WI38 (cell line): ENCODE measurements around the gene PCDHB7.
"Not testable (repeated sequence)": the region's sequence is repeated elsewhere in the genome, so short reads cannot be mapped to it uniquely, and the experiment has no call there.

Source experiments
- H3K4me3 ChIP-seq: 2 replicates; pipeline ENCODE4 v1.5.1; 2011; ENCODE audit warnings: low read depth, mild to moderate bottlenecking, control low read depth, low read length
- CTCF ChIP-seq: IDR thresholded peaks from 2 replicates; pipeline ENCODE4 v1.5.1; 2012; ENCODE audit warnings: low read depth, mild to moderate bottlenecking, control low read depth, low read length

Gene PCDHB7

DNA sequence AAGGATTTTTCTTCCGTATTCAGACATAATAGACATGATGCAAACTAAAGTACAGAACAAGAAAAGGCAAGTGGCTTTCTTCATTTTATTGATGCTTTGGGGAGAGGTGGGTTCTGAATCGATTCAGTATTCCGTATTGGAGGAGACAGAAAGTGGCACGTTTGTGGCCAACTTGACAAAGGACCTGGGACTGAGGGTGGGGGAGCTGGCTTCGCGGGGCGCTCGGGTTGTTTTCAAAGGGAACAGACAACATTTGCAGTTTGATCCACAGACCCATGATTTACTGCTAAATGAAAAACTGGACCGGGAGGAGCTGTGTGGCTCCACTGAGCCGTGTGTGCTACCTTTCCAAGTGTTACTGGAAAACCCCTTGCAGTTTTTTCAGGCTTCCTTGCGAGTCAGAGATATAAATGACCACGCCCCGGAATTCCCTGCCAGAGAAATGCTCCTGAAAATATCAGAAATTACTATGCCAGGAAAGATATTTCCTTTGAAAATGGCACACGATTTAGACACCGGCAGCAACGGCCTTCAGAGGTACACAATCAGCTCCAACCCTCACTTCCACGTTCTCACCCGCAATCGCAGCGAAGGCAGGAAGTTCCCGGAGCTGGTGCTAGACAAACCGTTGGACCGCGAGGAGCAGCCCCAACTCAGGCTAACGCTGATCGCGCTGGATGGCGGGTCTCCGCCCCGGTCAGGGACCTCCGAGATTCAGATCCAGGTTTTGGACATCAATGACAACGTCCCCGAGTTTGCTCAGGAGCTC lies 22.0 kb upstream of the PCDHB7 start:
- peak overlapping the region; percentile 34 for H3K4me3 ChIP-seq
- no peak for TF ChIP-seq CTCF

DNA sequence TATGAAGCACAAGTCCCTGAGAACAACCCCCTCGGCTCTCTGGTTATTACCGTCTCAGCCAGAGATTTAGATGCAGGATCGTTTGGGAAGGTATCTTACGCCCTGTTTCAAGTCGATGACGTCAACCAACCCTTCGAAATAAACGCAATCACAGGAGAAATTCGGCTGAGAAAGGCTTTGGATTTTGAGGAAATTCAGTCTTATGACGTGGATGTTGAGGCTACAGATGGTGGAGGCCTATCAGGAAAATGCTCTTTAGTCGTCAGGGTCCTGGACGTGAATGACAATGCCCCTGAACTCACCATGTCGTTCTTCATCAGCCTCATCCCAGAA lies 21.5 kb upstream of the PCDHB7 start:
- no peak overlapping the region for H3K4me3 ChIP-seq
- no peak for TF ChIP-seq CTCF

DNA sequence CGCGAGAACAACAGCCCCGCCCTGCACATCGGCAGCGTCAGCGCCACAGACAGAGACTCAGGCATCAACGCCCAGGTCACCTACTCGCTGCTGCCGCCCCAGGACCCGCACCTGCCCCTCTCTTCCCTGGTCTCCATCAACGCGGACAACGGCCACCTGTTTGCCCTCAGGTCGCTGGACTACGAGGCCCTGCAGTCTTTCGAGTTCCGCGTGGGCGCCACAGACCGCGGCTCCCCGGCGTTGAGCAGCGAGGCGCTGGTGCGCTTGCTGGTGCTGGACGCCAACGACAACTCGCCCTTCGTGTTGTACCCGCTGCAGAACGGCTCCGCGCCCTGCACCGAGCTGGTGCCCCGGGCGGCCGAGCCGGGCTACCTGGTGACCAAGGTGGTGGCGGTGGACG lies 20.8 kb upstream of the PCDHB7 start:
- H3K4me3 ChIP-seq, result not testable (repeated sequence)

GRCh38 chr5:141152096-141152495 lies 20.3 kb upstream of the PCDHB7 start:
- H3K4me3 ChIP-seq, result not testable (repeated sequence)

DNA sequence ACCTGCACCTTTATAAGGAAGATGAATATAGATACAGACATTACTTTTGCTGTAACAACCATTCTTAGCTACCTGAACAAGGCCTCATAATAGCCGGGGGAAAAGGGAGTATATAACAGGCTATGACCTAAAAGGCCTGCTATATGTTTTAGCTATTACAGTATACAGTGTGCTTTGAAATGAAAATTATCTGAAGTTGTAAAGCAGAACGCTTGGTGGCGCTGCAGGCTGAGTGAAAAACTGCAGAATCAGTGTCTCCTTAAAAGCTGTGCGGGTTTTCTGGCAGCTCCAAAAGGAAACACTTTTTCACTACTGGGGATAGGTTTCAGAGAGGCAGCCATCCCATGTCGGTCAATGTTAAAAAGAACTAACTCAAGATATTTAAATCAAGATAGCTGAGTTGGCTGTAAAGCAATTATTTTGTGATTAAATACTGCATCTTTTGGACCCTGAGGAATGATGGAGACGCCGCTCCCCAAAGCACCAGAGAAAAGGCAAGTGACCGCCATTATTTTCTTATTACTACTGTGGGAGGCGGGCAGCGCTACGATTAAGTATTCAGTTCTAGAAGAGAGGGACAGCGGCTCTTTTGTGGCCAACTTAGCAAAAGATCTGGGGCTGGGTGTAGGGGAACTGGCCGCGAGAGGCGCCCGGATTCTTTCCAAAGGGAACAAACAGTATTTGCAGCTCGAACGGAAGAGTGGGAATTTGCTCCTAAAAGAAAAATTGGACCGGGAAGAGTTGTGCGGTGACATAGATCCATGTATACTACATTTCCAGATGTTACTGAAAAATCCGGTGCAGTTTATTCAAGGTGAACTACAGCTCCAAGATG lies 16.7 kb upstream of the PCDHB7 start:
- H3K4me3 ChIP-seq, result no peak overlapping the region
- TF ChIP-seq CTCF, result no peak

DNA sequence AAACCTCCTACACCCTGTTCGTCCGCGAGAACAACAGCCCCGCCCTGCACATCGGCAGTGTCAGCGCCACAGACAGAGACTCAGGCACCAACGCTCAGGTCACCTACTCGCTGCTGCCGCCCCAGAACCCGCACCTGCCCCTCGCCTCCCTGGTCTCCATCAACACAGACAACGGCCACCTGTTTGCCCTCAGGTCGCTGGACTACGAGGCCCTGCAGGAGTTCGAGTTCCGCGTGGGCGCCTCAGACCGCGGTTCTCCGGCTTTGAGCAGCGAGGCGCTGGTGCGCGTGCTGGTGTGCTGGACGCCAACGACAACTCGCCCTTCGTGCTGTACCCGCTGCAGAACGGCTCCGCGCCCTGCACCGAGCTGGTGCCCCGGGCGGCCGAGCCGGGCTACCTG lies 15.1 kb upstream of the PCDHB7 start:
- H3K4me3 ChIP-seq, result not testable (repeated sequence)

DNA sequence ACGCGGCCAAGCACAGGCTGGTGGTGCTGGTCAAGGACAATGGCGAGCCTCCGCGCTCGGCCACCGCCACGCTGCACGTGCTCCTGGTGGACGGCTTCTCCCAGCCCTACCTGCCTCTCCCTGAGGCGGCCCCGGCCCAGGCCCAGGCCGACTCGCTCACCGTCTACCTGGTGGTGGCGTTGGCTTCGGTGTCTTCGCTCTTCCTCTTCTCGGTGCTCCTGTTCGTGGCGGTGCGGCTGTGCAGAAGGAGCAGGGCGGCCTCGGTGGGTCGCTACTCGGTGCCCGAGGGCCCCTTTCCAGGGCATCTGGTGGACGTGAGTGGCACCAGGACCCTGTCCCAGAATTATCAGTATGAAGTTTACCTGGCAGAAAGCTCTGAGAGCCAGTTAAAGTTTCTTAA lies 14.5 kb upstream of the PCDHB7 start:
- not testable (repeated sequence) for H3K4me3 ChIP-seq

DNA sequence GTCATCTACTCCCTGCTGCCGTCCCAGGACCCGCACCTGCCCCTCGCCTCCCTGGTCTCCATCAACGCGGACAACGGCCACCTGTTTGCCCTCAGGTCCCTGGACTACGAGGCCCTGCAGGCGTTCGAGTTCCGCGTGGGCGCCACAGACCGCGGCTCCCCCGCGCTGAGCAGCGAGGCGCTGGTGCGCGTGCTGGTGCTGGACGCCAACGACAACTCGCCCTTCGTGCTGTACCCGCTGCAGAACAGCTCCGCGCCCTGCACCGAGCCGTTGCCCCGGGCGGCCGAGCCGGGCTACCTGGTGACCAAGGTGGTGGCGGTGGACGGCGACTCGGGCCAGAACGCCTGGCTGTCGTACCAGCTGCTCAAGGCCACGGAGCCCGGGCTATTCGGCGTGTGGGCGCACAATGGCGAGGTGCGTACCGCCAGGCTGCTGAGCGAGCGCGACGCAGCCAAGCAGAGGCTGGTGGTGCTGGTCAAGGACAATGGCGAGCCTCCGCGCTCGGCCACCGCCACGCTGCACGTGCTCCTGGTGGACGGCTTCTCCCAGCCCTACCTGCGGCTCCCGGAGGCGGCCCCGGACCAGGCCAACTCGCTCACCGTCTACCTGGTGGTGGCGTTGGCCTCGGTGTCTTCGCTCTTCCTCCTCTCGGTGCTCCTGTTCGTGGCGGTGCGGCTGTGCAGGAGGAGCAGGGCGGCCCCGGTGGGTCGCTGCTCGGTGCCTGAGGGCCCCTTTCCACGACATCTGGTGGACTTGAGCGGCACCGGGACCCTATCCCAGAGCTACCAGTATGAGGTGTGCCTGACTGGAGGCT lies 2.1 kb downstream of the PCDHB7 start:
- H3K4me3 ChIP-seq, result not testable (repeated sequence)

DNA sequence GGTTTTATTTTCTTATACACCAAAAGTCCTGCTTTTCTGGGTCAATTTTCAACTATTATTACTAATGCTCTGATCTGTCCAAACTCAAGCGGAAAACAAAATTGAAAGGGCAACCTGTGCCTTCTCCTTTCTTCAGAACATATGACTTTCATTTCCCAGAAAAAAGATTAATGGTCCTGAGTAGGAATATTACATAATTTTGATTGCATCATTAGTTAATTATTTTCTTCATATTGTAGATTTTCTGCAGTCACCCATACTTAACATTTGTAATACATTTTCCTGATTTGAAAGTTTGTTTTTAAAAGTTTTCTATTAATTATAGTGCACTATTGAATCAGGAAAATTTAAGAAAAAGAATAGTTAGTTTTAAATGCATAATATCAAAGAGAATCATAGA lies 3.5 kb downstream of the PCDHB7 start:
- H3K4me3 ChIP-seq, result no peak overlapping the region
- TF ChIP-seq CTCF, result no peak

DNA sequence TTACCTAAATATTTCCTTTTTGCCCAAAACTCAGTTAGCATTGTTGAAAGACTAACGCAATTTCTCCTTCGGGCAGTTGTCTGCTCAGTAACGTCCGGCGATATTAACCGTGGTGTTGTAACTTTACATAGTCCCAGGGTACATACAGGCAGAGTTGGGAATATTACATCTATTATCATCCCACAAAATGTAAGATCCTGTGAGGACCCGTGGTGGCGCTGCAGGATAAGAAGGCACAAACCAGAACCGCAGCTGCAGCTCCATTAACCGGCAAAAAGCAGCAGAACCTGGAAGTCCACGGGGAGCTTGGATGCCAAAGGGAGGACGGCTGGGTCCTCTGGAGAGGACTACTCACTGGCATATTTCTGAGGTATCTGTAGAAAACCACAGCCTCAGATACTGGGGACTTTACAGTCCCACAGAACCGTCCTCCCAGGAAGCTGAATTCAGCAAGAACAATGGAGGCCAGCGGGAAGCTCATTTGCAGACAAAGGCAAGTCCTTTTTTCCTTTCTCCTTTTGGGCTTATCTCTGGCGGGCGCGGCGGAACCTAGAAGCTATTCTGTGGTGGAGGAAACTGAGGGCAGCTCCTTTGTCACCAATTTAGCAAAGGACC lies 5.2 kb downstream of the PCDHB7 start, which contains the start of gene PCDHB8:
TSS of gene PCDHB8 (plus strand) at position 214 of the 615 bp plus-strand sequence. CDS start at position 459, 245 bp downstream.
- not testable (repeated sequence) for H3K4me3 ChIP-seq

- H3K4me3 ChIP-seq, result not testable (repeated sequence)
Observed at GRCh38 chr5:141179371-141179770, 6.9 kb downstream of the PCDHB7 start.

GRCh38 chr5:141179876-141180275 lies 7.4 kb downstream of the PCDHB7 start:
- not testable (repeated sequence) for H3K4me3 ChIP-seq
